ENCODE results near the gene SGSM1.

The SGSM1 gene

DNA sequence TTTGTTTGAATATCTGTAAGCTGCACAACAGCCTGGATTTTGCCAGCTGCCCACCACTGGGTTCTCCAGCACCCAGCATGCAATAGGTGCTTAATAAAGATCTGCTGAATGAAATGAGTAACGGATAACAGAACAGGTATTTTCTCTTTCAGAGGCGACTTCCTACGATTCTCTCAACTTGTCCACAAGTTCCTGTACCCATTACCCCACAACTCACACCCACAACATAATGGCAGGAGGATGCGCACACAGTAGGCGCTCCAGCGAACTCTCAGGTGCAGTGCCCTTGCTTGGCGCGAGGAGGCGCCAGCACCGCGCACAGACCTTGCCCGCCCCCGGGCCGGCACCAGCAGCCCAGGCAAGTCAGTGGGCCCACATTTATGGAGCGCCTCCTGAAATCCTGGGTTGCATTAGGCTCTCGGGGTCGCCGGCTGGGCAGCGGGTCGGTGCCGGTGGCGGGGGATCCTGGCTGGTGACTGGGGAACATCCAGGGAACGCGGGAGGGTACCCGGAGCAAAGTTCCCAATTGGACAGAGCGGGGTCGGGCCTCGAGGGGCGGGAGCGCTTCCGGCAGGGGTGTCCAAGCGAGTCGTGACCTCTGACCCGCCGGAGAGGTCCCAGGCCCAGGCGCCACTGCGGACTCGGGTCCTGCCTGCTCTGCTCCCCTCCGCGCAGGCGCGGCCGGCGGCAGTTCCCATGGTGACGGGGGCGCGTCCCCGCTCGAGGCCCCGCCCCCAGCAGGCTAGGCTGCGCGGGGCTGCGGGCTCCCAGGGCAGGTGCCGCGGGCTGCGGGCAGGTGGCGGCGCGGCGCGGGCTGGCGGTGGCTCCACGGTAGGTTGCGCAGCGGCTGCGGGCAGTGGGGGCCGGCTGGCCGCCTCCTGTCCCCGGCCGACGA is 146.2 kb downstream of the SGSM1 start, which contains the start of gene KIAA1671:
KIAA1671 (plus strand) TSS at position 775 of the 895 bp plus-strand sequence. CDS start 75,284 bp downstream, outside the sequence.
- DNase-seq, result peak; percentile 2 to 9

DNA sequence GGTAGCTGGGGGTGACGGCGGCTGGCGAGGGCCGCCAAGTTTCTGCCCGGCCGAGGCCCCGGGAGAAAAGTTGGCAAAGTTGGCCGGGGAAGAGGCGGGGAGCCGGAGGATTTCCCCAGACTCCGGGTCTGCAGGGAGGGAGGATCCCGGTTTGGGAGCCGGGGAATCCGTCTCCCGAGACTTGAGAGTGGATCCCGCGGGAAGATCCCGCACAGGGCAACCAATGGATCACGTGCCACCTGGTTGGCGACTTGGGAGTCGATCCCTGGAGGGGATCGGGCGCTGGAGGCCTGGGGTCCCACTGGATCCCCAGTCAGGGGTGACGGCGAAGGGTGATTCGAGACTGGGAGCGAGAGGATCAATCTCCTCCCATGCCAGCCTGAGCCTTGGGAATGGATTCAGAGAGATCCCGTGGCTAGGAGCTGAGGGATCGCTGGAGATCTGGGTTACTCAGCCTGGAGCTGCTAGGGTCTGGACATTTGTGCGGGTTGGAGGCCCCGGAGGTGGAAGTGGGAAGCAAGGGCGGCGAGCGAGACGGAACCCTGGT is 146.9 kb downstream of the SGSM1 start:
- DNase-seq, result no peak

DNA sequence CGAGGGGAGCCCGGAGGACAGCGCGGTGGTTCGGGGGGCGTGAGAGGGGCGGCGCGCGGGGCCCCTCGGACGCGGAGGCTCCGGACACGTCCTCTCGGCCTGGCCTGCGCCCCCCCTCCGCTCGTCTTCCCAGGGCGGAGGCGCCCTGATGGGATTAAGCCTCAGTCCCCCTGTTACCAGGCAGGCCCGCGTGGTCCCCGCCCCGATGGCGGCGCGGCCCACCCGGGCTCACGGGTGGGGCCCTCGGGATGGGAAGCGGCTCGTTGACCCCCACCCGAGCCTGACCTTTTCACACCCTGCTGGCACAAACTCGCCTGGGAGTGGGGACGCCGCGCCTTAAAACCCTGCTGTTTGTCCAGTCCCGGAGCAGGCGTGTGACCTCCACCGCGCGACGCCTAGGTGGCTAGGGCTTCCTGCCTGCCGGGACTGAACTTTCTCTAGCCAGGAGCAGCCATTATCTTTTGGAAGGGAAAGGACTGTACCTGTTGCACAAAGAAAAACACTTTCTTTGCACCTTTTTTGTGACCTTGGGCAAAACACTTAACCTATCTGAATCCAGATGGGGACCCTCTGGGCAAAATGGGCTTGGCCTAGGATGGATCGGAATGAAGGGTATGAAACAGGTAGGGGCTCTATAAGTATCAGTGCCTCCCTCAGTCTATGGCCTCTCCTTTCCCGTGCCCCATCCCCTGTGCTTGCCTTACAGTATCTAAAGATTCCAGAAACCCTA is 147.5 kb downstream of the SGSM1 start:
- DNase-seq, result no peak

DNA sequence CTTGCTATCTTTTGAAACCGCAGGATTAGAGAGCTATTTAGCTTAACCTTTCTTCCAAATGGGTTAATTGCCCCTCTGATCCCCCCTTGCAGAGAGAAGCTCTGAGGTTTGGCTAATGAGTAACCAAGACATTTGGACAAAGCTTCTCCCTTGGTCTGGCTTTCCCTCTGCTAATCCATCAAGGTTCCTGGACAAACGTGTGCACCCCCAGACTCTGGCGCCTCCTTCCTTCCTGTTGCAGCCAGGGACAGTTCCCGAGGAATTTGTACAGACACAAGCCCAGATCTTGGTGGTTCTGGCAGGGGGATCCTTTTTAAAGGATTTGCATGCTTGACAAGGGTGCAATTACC is 148.1 kb downstream of the SGSM1 start:
- no peak for DNase-seq

DNA sequence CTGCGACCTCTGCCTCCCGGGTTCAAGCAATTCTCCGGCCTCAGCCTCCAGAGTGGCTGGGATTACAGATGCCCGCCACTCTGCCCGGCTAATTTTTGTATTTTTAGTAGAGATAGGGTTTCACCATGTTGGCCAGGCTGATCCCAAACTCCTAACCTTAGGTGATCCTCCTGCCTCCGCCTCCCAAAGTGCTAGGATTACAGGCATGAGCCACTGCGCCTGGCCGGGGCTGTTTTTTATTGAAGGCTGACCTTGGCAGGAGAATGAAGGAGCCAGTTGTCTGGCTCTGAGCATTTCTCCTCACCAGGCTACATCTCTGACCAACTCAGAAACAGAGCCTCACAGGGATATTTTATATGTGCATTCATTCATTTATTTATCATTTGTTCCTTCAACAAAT is 148.8 kb downstream of the SGSM1 start:
- no peak for DNase-seq

DNA sequence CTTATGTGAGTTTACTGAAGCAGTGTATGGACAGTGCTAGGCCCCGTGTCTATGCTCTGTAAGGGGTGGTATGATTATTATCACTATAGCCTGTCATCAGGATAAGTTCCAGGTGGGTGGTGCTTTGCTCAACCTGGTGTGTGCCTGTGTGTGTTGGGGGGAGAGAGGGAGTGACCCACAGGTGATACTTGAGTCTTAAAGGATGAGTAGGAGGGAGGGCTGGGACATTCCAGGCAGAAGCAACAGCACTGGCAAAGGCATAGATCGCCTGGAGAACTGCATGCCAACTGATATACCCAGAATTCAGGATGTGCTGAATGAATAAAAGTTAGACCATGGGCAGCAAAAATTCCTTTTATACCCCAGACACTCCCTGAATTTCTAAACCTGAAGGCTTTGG is 151.0 kb downstream of the SGSM1 start:
- no peak for DNase-seq

DNA sequence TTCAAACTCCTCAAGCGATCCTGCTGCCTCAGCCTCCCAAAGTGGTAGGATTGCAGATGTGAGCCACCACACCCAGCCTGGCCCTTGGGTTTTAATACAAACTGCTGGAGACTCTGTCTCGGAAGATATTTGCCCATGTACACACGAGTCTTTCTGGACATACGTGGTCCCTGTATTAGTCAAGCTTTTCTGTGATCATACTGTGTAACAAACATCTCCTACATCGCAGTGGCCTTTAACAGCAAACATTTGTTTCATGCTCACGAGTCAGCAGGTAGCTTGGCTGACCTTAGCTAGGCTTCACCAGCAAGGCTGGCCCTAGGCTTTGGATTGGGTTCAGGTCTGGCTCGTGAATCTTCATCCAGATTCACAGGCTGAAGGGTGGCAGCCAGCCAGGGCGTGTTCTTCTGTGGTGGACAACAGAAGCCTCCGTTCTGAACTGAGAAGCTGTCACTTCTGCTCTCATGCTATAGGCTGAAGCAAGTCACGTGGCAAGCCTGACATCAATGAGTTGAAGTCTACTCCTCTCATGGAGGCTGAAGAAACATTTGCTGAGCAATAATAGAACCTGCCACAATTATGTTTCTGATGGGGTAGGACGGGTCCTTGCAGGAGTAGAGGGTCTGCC is 155.3 kb downstream of the SGSM1 start:
- no peak for DNase-seq

DNA sequence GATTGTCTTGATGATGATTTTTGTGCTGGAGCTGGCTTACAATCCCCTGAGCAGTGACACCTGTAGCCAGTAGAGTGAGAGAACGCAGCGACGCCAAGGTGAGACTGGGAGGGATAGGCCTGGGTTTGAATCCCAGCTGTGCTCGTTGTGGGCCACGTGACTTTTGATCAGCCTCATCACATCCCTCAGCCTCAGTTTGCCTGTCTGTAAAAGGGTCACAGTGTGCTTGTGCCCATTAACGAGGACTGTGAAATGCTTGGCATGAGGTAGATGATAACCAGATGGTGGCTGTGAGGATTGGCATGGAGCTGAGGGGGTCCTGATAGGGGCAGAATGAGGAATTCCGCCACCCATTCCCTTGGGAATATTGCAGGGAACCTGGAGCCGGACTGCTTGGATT is 156.1 kb downstream of the SGSM1 start:
- DNase-seq, result no peak

DNA sequence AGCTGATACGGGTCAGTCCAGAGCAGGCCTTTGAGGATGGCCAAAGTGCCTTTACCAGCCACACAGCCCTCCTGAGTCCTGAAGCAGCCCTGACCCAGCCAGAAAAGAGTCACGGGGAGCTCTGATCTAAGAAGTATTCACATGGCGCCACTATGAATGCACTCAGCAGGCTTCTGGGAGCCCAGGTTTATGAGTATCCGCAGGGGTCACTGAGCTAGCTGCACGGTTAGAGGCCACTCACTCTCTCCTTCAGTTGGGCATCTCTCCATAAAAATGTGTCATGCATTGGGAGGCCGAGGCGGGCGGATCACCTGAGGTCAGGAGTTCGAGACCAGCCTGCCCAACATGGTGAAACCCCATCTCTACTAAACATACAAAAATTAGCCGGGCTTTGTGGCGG is 156.8 kb downstream of the SGSM1 start:
- no peak for DNase-seq

DNA sequence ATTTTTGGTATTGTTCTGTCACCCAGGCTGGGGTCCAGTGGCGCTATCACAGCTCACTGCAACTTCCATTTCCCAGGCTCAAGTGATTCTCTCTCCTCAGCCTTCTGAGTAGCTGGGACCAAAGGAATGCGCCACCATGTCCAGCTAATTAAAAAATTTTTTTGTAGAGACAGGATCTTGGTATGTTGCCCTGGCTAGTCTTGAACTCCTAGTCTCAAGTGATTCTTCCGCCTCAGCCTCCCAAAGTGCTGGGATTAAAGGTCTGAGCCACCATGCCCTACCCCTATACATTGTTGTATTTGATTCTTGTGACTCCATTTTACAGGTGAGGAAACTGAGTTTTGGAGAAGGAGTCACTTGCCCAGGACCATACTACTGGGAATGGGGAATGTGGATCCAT is 158.4 kb downstream of the SGSM1 start:
- no peak for DNase-seq

DNA sequence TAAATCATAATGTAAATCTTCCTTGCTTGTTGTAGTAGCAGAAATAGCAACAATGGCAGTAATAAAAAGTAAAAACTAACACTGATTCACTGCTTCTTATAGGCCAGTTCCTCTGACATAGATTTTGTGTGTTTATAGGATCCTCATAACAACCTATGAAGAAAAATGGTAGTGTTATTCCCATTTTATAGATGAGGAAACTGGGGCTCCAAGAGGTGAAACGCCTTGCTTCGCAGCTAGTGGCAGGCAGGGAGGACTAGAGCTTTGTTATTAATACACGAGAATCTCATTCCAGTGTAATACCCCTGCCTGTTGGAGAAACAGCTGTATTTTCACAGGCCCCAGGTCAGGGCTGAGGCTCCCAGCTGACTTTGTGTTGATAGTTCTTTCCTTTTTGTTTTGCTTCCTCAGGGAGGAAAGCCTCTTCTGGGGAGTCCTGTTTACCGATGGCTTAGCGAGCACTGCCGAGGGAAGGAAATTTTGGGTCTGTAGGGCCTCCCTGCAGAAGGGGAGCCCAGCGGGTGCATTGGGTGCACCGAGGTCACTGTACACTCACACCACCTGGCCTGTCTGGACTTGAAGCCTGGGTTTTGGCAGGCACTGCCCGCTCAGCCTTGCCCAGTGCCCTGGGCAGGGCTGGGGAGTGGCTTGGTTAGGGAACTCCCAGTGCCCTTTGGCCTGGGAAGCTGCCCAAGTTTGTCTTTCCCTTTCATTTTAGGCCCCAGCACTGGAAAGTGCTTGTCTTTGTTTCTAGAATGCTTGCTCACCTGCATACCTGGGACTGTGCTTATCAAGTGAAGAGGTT is 160.0 kb downstream of the SGSM1 start:
- no peak for DNase-seq

DNA sequence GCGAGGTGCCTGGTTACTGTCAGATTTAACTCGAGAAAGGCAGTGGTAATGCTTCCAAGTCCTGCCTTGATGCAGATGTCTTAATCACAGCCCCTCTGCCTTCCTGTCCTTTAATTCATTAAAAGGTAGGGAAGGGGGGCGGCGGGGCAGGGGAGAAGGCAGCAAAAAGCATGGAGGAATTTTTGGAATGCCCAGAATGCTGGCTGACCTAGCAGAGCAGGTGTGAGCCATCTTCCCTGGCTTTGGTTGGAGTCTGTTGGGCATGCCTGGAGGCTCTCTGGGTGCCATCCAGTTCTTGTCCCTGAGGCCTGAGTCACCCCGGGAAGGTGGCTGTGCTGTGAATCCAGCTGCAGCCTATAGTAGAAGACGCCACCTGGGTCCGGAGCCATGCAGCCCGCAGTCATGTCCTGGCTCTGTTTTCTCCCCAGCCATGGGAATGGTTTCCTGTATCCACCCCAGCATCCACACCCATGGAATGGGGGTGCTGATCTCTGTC is 162.1 kb downstream of the SGSM1 start:
- DNase-seq, result no peak

DNA sequence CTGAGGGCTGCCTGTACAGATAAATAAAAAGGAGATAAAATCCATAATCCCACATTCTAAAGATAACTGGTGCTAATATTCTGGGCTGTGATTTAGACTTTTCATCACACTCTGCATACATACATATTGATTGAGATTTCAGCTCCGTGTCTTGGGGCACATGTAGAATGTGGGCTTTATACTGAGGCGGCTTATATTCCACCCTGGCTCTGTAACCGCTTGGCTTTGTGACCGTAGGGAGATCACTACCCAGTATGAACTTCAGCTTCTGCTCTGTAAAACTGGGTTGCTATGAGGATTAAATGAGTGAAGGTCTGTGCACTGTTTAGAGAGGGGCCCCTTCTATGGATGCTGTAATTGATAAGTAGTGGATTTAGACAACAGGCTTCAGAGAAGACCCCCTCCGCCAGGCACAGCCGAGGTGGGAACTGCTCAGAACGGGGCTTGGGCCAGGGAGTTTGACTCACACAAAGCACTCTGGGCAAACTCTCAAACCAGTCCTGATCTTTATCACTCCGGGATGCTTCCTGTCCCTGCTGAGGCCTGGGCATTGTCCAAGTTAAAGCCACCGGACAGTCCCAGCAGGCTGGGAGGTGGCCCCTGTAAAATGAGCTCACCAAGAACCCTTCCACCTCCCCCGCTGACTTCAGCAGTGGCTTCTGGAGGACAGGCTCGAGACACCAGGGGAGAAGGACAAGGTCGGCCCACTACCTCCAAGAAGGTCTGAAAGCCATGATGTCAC is 163.7 kb downstream of the SGSM1 start:
- DNase-seq, result no peak

DNA sequence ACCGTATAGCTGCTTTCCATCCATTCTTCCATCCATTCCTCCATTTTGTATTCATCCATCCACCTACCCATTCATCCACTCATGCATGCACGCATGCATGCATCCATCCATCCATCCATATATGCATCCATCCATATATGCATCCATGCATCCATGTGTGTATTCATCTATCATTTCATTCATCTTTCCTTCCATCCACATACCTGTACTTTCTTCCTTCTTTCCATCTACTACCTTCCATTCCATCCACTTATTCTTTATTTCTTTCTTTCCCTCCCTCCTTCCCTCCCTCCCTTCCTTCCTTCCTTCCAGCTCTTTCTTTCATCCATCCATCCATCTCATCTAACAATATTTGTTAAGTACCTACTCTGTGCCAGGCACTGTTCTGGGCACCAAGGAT is 166.4 kb downstream of the SGSM1 start:
- DNase-seq, result no peak

DNA sequence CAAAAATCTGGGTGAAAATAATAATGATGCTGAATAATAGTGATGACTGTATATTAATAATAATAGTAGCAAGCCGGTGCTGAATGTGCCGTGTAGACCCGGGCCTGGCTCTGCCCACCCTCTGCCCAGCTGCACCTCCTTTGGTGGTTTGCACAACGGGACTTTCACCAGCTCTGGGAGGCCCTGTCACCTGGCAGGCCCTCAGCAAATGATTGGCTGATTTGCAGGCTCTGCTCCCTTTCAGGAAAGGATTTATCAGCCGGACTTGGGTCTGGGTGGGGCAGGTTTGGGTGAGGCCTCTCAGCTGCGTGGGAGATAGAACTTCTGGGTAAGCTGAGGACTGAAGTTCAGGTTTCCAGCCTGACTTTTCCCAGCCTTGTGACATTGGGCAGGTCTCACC is 167.9 kb downstream of the SGSM1 start:
- DNase-seq, result no peak

DNA sequence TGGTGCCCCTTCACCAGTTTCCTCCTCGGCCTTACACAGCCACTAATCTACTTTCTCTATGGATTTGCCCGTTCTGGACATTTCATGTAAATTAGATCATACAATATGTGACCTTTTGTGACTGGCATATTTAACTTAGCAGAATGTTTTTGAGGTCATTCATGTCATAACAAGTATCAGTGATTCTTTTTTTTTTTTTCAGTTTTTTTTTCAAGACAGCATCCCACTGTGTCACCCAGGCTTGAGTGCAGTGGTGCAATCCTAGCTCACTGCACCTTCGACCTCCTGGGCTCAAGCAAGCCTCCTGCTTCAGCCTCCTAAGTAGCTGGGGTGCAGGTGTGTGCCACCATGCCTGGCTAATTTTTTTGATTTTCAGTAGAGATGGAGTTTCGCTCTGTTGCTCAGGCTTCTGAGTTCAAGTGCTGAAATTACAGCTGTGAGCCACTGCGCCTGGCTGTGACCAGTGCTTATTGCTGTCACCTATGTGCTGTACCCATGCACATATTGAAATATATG is 169.2 kb downstream of the SGSM1 start:
- no peak for DNase-seq

DNA sequence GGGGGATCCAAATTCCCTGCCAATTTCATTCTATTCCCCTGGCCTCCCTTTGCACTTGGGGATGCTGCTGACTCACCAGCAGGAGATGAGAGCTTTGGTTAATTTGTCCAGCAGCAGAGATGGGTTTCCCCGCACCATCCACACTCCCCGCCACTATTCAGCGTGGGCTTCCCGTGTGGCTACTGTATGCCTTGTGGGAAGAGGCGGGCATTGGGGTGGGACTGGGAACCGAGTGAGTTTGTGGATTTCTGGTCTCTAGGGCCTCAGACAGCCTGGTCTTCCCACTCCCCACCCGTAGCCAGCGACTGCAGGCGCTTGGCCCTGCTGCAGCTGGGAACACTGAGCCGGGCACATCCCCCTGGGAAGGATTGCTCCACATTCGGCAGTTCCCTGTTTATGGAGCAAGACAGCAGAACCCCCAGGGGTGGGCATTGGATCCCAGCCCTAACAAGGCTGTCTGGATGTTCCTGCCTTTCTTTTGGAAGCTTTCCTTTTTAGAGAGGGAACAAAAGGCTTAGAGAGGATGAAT is 169.9 kb downstream of the SGSM1 start:
- no peak for DNase-seq

DNA sequence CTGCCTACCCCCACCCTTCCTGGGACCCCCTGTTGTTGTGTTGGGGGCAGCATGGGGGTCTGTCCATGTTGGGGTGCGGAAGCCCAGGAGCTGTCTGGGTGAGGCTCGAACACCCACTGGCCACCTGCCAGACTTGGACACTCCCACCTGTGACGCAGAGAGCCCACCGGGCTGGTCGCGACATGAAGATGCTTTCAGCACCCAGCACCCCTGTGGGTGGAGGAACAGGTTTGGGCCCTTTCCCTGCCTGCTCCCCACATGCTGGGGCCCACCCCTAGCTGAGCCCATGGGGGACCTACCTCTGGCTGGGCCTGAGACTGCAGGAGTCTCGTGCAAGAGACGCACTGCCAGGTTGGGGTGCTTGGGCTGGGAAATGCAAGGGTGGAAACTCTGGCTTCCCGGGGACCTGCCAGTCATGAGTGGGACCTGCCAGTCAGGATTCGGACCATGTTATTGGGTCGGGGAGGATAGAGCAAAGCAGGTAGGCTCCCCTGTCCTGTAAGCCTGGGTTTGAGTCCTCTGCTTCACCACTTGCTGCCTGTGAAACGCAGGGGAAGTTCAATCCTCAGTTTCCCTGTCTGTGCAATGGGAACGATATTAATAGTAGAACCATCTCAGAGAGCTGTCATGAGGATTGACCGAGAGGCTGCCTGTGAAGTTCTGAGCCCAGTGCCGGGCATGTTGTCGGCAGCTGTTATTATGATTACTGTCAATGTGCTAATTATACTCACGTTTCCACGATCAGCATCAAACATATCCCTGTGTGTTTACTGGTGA is 170.6 kb downstream of the SGSM1 start:
- DNase-seq, result no peak

Data from Kasumi-1 (cell line).